Adrenal gland (tissue), 12 donors: ENCODE results near the gene ATP9B. TPM values are rescaled to one million over a fixed set of nuclear protein-coding genes. Genes with fewer than 3 reads are reported as not detected.

ENCODE experiments used
- DNase-seq, 7 donors: peaks; one replicate each; pipeline ENCODE4 v3.0.0-alpha.2; 2019 to 2020
- H3K27ac ChIP-seq, 5 donors: fragments of 200-600 bp; sonication (generic) in 4 of 5; 1 replicate in 3 of 5; 2 replicates in 2 of 5; pipeline versions ENCODE4 v1.5.1 to v1.8.0; 2016 to 2020; ENCODE audit warnings: mild to moderate bottlenecking in 1 of 5
- H3K27me3 ChIP-seq: fragments of 200-600 bp; 2 replicates; pipeline ENCODE4 v1.8.0; 2021
- H3K36me3 ChIP-seq, 2 donors: fragments of 200-600 bp; replicated peaks in 1 of 2; 1 replicate in 1 of 2; 2 replicates in 1 of 2; pipeline versions ENCODE4 v1.5.1 to v1.8.0; 2018 to 2022
- H3K4me1 ChIP-seq, 2 donors: fragments of 200-600 bp; replicated peaks in 1 of 2; 1 replicate in 1 of 2; 2 replicates in 1 of 2; pipeline versions ENCODE4 v1.5.1 to v1.8.0; 2018 to 2021
- H3K4me3 ChIP-seq, 4 donors: fragments of 200-600 bp; sonication (generic) in 3 of 4; one replicate each; pipeline ENCODE4 v1.5.1; 2016 to 2018
- H3K9me3 ChIP-seq, 3 donors: fragments of 200-600 bp; sonication (generic) in 1 of 3; replicated peaks in 1 of 3; 1 replicate in 2 of 3; 2 replicates in 1 of 3; pipeline versions ENCODE4 v1.5.1 to v1.8.0; 2016 to 2021
- POLR2A ChIP-seq, 2 donors: fragments of 450-650 bp; IDR thresholded peaks; one replicate each; pipeline ENCODE4 v1.6.1; 2017; ENCODE audit warnings: antibody characterized with exemption in 2 of 2, mild to moderate bottlenecking in 2 of 2, moderate library complexity in 1 of 2
- WGBS, 4 donors: extraction: QIAGEN DNeasy Blood & Tissue Kit in 2 of 4; methylation state at CpG; one replicate each; pipeline versions ENCODE4 v1.1.5 to v1.1.7; 2013 to 2017; 5-methylcytosine and 5-hydroxymethylcytosine counted together
- intact Hi-C, 2 donors: fragments of 100-400 bp; cut with DNase I; formaldehyde crosslinking; loops; one replicate each; pipeline versions ENCODE4 v1.14.1 to v1.15.0; 2022 to 2023
- polyA plus RNA-seq, 3 donors: library from polyadenylated mRNA; stranded (reverse); fragments of 200-250 nt in 2 of 3; fragments of 350-450 nt in 1 of 3; fragmentation: Illumina TruSeq in 1 of 3; extraction: RNeasy Lipid Tissue Mini Kit (QIAGEN cat#74804) in 1 of 3; gene quantifications; one replicate each; pipeline ENCODE4 v1.2.3, GENCODE V29; 2013 to 2014
- total RNA-seq, 9 donors: library from RNA; depleted of rRNA in 4 of 9; stranded (reverse); fragments of >200 nt in 4 of 9; fragments of 120-200 nt in 1 of 9; fragmentation: NEBNext Ultra II Directional in 1 of 9; extraction: Animal tissue kit (Norgen Biotek cat#: 25700) in 1 of 9; gene quantifications; one replicate each; pipeline versions ENCODE4 v1.1.0 to v1.2.4, GENCODE V29; 2013 to 2023
- TF ChIP-seq, protein P1 (sequence below), 6 experiments: fragments of 450-650 bp in 4 of 6; fragments of 200-600 bp in 2 of 6; sonication (generic) in 1 of 6; IDR thresholded peaks; 1 replicate in 5 of 6; 2 replicates in 1 of 6; pipeline versions ENCODE4 v1.5.1 to v1.8.0; 2016 to 2021; ENCODE audit warnings: antibody characterized with exemption in 6 of 6, mild to moderate bottlenecking in 2 of 6, moderate library complexity in 1 of 6
- donor health status: healthy with polysubstance abuse.
- donor health status: Bipolar disorder and iron deficiency.
- donor health status: DM: yes; HTN: yes; CAD: no.
- donor health status: DM: no; HTN: no; CAD: no.
- donor health status: DM: no; HTN: no; CAD: no.
- donor health status: DM: yes; HTN: yes; CAD: no.

The ATP9B gene
- total and polyA plus RNA-seq, 12 donors: 16.3 to 36.0 (median 27.7) TPM

DNA sequence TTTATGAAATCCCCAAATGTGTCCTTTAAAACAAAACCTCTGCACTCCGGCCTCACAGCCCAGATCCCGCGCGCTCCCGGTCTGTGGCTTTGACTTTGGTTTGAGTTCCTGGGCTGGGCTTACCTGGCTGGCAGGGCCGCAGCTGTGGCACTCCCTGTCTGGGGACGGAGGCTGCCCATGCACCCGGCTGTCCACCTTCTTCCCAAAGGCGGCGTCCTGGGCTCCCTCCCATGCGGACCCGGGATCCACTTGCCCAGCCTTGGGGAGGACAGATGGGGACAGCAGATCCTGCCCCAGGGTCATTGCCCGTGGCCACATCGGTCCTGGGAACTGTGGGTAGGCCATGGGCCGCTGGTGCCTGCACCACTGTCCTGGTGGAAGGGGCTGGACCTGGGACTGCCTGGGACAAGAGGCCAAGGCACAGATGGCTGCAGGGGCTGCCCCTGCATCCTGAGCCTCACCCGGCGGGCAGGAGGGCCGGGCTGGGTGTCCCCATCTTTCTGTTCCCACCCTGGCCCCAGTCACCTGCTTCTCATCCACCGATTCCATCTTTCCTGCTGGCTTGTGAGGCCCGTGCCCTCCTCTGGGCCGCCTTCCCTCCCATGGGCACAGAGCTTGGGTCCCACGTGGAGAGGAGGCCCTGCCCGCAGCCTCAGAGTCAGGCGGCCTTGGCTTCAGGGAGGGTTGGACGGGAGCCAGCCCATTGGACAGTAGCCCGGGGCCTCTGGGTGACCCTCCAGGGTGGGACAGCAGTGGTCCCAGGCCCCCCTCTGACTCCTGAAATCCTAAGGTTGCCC lies 354.2 kb downstream of the ATP9B start:
- 75 to 84% (median 81%) methylated on average over 8 to 26 of the region's 26 CpGs for WGBS, 4 donors

DNA sequence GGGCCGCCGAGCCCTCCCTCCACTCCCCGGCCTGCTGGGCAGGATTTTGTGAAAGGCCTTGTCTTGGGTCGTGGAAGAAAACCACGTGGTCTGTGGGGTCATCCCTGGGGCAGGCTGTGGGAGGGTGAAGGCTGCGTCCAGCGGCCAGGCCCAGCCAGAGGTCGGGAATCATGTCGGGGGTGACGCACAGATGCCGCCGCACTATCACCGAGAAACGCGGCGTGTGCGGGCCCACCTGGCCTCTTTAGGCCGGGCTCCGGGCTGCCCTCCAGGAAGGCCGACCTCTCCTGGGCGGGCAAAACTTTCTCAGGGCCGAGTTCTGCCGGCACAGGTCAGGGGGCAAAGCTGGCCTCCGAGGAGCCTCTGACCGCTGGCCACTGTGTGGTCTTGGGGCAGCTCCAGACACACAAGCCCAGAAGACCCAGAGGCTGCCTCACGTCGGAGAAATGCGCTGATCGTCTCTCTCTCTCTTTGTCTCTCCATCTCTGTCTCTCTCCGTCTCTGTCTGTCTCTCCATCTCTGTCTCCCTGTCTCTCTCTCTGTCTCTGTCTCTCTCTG lies 354.9 kb downstream of the ATP9B start:
- 48 to 71% (median 59%) methylated on average over 9 to 30 of the region's 30 CpGs for WGBS, 4 donors
- intact Hi-C loops: no loop called here
- DNase-seq: peak in 6 of 7 donors; percentile 57 to 80 (median 68)
- Histone ChIP-seq H3K9me3 (no peaks in the 10 kb centered on the region), H3K4me1 (peaks cover 0 to 16% of the 10 kb centered on the region in 2 donors), H3K27me3 (no peaks in the 10 kb centered on the region), H3K4me3 (no peak overlapping the region), H3K27ac (peak overlapping the region in 2 of 5 donors; percentile 51 to 72), H3K36me3 (no peaks in the 10 kb centered on the region)
- TF ChIP-seq POLR2A (IDR thresholded peaks at IDR 0.05): no peak
- TF ChIP-seq, protein P1, sequence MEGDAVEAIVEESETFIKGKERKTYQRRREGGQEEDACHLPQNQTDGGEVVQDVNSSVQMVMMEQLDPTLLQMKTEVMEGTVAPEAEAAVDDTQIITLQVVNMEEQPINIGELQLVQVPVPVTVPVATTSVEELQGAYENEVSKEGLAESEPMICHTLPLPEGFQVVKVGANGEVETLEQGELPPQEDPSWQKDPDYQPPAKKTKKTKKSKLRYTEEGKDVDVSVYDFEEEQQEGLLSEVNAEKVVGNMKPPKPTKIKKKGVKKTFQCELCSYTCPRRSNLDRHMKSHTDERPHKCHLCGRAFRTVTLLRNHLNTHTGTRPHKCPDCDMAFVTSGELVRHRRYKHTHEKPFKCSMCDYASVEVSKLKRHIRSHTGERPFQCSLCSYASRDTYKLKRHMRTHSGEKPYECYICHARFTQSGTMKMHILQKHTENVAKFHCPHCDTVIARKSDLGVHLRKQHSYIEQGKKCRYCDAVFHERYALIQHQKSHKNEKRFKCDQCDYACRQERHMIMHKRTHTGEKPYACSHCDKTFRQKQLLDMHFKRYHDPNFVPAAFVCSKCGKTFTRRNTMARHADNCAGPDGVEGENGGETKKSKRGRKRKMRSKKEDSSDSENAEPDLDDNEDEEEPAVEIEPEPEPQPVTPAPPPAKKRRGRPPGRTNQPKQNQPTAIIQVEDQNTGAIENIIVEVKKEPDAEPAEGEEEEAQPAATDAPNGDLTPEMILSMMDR (IDR thresholded peaks at IDR 0.05): no peak

More for the DNA sequence above, 354.2 kb downstream of the ATP9B start:
- Histone ChIP-seq H3K4me3 (no peak overlapping the region), H3K27ac (peak overlapping the region in 2 of 5 donors; percentile 51 to 72), H3K9me3 (no peaks in the 10 kb centered on the region), H3K4me1 (peaks cover 0 to 16% of the 10 kb centered on the region in 2 donors), H3K27me3 (no peaks in the 10 kb centered on the region), H3K36me3 (no peaks in the 10 kb centered on the region)
- no peak for DNase-seq
- intact Hi-C loops: no loop called here
- TF ChIP-seq, protein P1 (IDR thresholded peaks at IDR 0.05): no peak
- no peak for TF ChIP-seq POLR2A (IDR thresholded peaks at IDR 0.05)

DNA sequence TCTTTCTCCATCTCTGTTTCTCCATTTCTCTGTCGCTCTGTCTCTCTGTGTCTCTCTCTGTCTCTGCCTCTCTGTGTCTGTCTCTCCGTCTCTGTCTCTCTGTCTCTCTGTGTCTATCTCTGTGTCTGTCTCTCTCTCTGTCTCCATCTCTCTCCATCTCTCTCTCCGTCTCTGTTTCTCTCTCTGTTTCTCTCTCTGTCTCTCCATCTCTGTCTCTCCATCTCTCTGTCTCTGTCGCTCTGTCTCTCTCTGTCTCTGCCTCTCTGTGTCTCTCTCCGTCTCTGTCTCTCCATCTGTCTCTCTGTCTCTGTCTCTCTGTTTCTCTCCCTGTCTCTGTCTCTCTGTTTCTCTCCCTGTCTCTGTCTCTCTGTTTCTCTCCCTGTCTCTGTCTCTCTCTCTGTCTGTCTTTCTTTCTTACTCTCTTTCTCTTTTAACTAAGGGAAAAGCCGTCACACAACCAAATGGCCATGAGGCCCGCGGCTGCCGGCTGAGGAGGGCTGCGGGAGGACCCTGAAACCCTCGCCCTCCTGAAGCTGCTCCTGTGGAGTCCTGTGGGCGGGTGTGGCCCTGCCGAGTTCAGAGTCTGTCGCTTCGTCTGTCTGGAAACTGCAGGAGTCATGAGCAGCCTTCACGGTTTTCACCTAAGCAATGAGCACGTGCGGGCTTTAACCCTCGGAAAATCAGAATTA lies 355.8 kb downstream of the ATP9B start:
- no peak for TF ChIP-seq POLR2A (IDR thresholded peaks at IDR 0.05)
- TF ChIP-seq, protein P1 (IDR thresholded peaks at IDR 0.05): no peak
- Histone ChIP-seq H3K36me3 (no peaks in the 10 kb centered on the region), H3K27ac (no peak overlapping the region), H3K9me3 (no peaks in the 10 kb centered on the region), H3K4me3 (no peak overlapping the region), H3K4me1 (peaks cover 0 to 16% of the 10 kb centered on the region in 2 donors), H3K27me3 (no peaks in the 10 kb centered on the region)
- no peak for DNase-seq
- intact Hi-C loops: no loop called here
- 88 to 93% (median 89%) methylated on average over 19 of the region's 19 CpGs for WGBS, 4 donors

DNA sequence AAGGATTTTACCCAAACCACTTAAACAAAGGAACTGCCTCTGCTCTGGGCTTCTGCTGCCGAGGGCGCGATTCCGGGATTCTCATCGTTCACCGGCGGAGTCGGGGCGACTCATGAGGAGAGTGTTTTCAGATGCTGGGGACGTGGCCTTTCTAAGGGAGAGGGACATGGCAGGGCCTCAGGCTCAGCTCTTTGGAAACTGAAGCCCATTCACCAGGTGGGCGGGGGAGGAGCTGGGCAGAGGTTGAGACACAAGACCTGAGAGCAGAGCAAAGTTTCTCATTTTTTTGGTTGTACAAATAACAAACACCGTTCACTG lies 356.3 kb downstream of the ATP9B start:
- H3K27me3 ChIP-seq: no peaks in the 10 kb centered on the region
- H3K4me1 ChIP-seq: peaks cover 0 to 16% of the 10 kb centered on the region in 2 donors
- 85 to 92% (median 88%) methylated on average over 12 of the region's 12 CpGs for WGBS, 4 donors
- intact Hi-C loops: no loop called here
- no peaks in the 10 kb centered on the region for H3K36me3 ChIP-seq
- H3K4me3 ChIP-seq: no peak overlapping the region
- H3K27ac ChIP-seq: no peak overlapping the region
- TF ChIP-seq POLR2A (IDR thresholded peaks at IDR 0.05): no peak
- H3K9me3 ChIP-seq: no peaks in the 10 kb centered on the region
- no peak for DNase-seq
